Ectodermal cell (in vitro differentiated cells): ENCODE results near the gene WWOX.

Experiments
- H3K27ac ChIP-seq: 2 replicates; pipeline ENCODE4 v1.7.0; 2013; ENCODE audit warnings: mild to moderate bottlenecking, low read depth, low read length; ENCODE audit not compliant: insufficient read depth, poor library complexity, severe bottlenecking
- H3K27me3 ChIP-seq: 2 replicates; pipeline ENCODE4 v1.7.0; 2013; ENCODE audit warnings: mild to moderate bottlenecking, low read length; ENCODE audit not compliant: insufficient read depth, control insufficient read depth, poor library complexity, severe bottlenecking
- H3K36me3 ChIP-seq: one replicate; pipeline ENCODE4 v1.7.0; 2013; ENCODE audit warnings: low read length; ENCODE audit not compliant: control insufficient read depth, insufficient read depth
- H3K4me1 ChIP-seq: one replicate; pipeline ENCODE4 v1.7.0; 2013; ENCODE audit warnings: low read length; ENCODE audit not compliant: control insufficient read depth, insufficient read depth
- H3K4me3 ChIP-seq: 2 replicates; pipeline ENCODE4 v1.7.0; 2013; ENCODE audit warnings: low read depth, low read length, control low read depth; ENCODE audit not compliant: insufficient read depth
- H3K9me3 ChIP-seq: 2 replicates; pipeline ENCODE4 v1.7.0; 2013; ENCODE audit warnings: mild to moderate bottlenecking, low read length, moderate library complexity; ENCODE audit not compliant: control insufficient read depth
- WGBS, 2 experiments: methylation state at CpG; one replicate each; pipeline ENCODE4 v1.1.7; 2013; ENCODE audit warnings: missing lambda C conversion rate in 2 of 2; 5-methylcytosine and 5-hydroxymethylcytosine counted together

WWOX gene

DNA sequence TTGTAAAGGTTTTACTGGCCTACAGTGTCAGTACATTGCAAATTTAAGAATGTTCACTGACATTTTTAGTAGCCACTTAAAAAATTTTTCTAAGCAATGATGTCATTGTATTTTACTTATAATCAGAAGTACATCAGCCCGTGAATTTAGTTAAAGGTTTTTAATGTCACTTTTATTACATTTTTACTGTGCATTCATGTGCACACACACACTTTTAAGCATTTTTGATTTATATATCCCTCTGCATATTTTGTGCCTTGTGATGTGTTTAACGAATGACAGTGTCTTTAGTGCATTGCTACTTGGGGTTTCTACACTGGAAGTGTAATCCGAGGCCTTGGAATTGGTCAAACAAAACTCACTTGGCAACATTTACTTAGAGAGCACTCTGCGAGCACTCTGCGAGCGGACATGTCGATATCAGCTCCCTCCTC lies 190.4 kb downstream of the WWOX start:
- no peak overlapping the region for H3K4me3 ChIP-seq
- no peaks in the 10 kb centered on the region for H3K27me3 ChIP-seq
- 36 to 37% methylated on average over 3 to 7 of the region's 7 CpGs for WGBS, 2 experiments
- peaks cover 39% of the 10 kb centered on the region for H3K4me1 ChIP-seq
- no peaks in the 10 kb centered on the region for H3K36me3 ChIP-seq
- H3K9me3 ChIP-seq, result no peaks in the 10 kb centered on the region
- H3K27ac ChIP-seq, result no peak overlapping the region

- WGBS, 2 experiments, result 61 to 71% methylated on average over 5 to 6 of the region's 6 CpGs
These were observed 190.9 kb downstream of the WWOX start for GRCh38 chr16:78290395-78290794.

GRCh38 chr16:78290872-78291591 lies 191.6 kb downstream of the WWOX start:
- WGBS, 2 experiments, result 96 to 98% methylated on average over 10 to 12 of the region's 12 CpGs
- peaks cover 37% of the 10 kb centered on the region for H3K4me1 ChIP-seq
- H3K4me3 ChIP-seq, result no peak overlapping the region

More at GRCh38 chr16:78290395-78290794, 190.9 kb downstream of the WWOX start:
- Histone ChIP-seq H3K9me3 (no peaks in the 10 kb centered on the region), H3K27ac (no peak overlapping the region), H3K36me3 (no peaks in the 10 kb centered on the region), H3K4me3 (no peak overlapping the region), H3K27me3 (no peaks in the 10 kb centered on the region), H3K4me1 (peaks cover 39% of the 10 kb centered on the region)

DNA sequence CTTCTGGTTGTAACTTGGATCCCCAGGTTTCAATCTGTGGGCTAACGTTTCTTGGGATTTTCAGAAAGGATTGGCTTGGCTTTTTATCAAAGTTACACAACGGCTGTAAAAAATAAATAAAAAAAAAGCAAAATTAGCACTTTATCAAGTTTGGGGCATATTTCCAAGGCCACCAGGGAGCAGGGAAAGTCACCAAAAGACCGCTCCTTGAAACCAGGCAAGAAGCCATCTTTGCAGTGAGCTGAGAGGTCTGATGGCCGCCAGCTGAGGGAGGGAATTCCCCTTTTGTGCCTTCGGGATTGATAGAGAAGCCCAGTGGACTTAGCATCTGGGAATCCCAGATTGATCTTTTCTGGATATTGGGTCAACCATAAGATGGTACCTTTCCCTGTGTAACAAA lies 192.2 kb downstream of the WWOX start:
- H3K27ac ChIP-seq, result no peak overlapping the region
- no peaks in the 10 kb centered on the region for H3K36me3 ChIP-seq
- H3K27me3 ChIP-seq, result no peaks in the 10 kb centered on the region
- H3K4me3 ChIP-seq, result no peak overlapping the region
- peaks cover 35% of the 10 kb centered on the region for H3K4me1 ChIP-seq
- WGBS, 2 experiments, result 79 to 81% methylated on average over 5 of the region's 5 CpGs
- no peaks in the 10 kb centered on the region for H3K9me3 ChIP-seq

More at GRCh38 chr16:78290872-78291591, 191.6 kb downstream of the WWOX start:
- H3K36me3 ChIP-seq, result no peaks in the 10 kb centered on the region
- no peak overlapping the region for H3K27ac ChIP-seq
- no peaks in the 10 kb centered on the region for H3K9me3 ChIP-seq
- H3K27me3 ChIP-seq, result no peaks in the 10 kb centered on the region

- no peaks in the 10 kb centered on the region for H3K27me3 ChIP-seq
- H3K27ac ChIP-seq, result no peak overlapping the region
- 90 to 100% methylated on average over 2 to 3 of the region's 4 CpGs for WGBS, 2 experiments
- no peak overlapping the region for H3K4me3 ChIP-seq
- H3K4me1 ChIP-seq, result peaks cover 40% of the 10 kb centered on the region
- no peaks in the 10 kb centered on the region for H3K9me3 ChIP-seq
- no peaks in the 10 kb centered on the region for H3K36me3 ChIP-seq
These were observed 192.8 kb downstream of the WWOX start for GRCh38 chr16:78292086-78292843.

DNA sequence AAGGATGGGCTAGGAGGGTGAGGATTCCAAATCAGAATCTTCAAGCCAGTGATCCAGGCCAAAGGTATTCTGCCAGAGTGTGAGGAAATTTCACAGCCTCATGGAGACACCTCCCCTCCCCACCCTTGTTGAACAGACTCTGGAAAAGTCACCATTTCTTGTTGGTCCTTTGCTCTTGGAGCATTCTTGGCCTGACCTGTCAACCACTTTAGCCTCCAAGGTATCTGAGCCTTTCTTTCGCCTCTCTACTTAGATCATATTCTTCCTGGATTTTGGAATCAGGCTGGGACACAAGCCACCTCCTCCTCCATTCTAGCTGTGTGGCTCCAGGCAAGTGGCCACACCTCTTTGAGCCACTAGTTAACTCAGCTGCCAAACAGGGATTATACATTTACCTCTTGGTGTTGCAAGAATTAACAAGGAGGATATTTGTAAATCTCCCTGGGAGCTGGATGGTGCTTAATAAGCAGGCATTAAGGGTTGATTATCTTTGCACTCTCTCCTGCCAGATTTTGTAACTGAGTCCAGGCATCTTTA lies 193.5 kb downstream of the WWOX start:
- Histone ChIP-seq H3K36me3 (no peaks in the 10 kb centered on the region), H3K4me3 (no peak overlapping the region), H3K27me3 (no peaks in the 10 kb centered on the region), H3K27ac (no peak overlapping the region), H3K9me3 (no peaks in the 10 kb centered on the region), H3K4me1 (peaks cover 36% of the 10 kb centered on the region)
- WGBS, 2 experiments, result 91 to 97% methylated on average over 1 of the region's 1 CpG

- WGBS, 2 experiments, result 93 to 96% methylated on average over 4 of the region's 4 CpGs
- H3K4me1 ChIP-seq, result peaks cover 18% of the 10 kb centered on the region
These were observed 195.2 kb downstream of the WWOX start for GRCh38 chr16:78294538-78295225.

DNA sequence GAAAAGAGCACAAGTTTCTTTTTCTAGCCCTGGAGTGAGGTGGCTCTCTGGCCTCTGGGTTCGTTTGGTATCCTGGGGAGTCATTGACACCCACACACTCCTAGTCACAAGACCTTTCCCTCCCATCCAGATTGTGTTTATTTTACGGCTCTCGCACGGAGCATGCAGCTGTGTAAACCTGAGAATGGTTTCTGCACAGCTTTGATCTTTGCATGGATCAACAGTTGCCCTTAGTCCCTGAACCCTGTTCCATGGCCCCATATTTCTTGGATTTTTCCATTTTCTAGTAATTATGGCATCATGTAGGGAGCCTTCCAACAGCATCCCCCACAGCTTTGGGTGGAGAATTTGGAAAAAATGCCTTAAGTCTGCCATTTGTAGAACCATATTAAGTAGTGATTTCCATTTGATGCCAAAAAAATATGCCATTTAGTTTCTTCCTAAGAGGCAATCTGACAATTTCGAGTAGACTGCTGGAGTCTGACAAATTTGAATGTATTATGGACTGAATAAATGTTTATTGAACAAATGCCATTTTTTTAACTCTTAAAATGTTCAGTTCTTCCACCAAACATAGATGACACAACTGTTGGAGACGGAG lies 197.7 kb downstream of the WWOX start:
- Histone ChIP-seq H3K36me3 (no peaks in the 10 kb centered on the region), H3K27ac (no peak overlapping the region), H3K4me1 (peaks cover 9% of the 10 kb centered on the region), H3K4me3 (no peak overlapping the region), H3K27me3 (no peaks in the 10 kb centered on the region), H3K9me3 (no peaks in the 10 kb centered on the region)
- WGBS, 2 experiments, result 66 to 67% methylated on average over 6 of the region's 6 CpGs

More at GRCh38 chr16:78294538-78295225, 195.2 kb downstream of the WWOX start:
- Histone ChIP-seq H3K4me3 (no peak overlapping the region), H3K27me3 (no peaks in the 10 kb centered on the region), H3K36me3 (no peaks in the 10 kb centered on the region), H3K9me3 (no peaks in the 10 kb centered on the region), H3K27ac (no peak overlapping the region)

GRCh38 chr16:78298986-78299385 lies 199.5 kb downstream of the WWOX start:
- Histone ChIP-seq H3K36me3 (no peaks in the 10 kb centered on the region), H3K4me1 (peaks cover 9% of the 10 kb centered on the region), H3K27ac (no peak overlapping the region), H3K27me3 (no peaks in the 10 kb centered on the region), H3K4me3 (no peak overlapping the region), H3K9me3 (no peaks in the 10 kb centered on the region)
- WGBS, 2 experiments, result 96 to 97% methylated on average over 6 of the region's 6 CpGs
